ENCODE results near the gene TSPEAR. TPM values are rescaled to one million over a fixed set of nuclear protein-coding genes. Genes with fewer than 3 reads are reported as not detected.

The TSPEAR gene
- total RNA-seq, 3 donors from 2014 or later (not counting 1 experiment from before 2014, with no cell fraction given), result not detected

GRCh38 chr21:44653656-44654575, 57.5 kb downstream of the TSPEAR start:
- no peaks in the 10 kb centered on the region for H3K36me3 ChIP-seq (ENCODE audit: control insufficient read depth, insufficient read depth, low read length)
- peaks cover 43 to 45% of the 10 kb centered on the region in 2 donors for H3K4me1 Mint-ChIP-seq
- WGBS (ENCODE audit: insufficient coverage), result 81% methylated on average over 16 of the region's 17 CpGs
- H3K4me3 Mint-ChIP-seq, result no peak overlapping the region
- H3K36me3 Mint-ChIP-seq, result peaks cover 18% of the 10 kb centered on the region
- H3K9me3 ChIP-seq (ENCODE audit: control insufficient read depth, insufficient read depth, low read length), result peaks cover 13% of the 10 kb centered on the region
- DNase-seq (peak in 1 of 2 donors; percentile 88), ATAC-seq (peak in 2 of 3 donors; percentile 14 to 28)
- H3K27ac ChIP-seq (ENCODE audit: low read length), result peak overlapping the region; percentile 39
- TF ChIP-seq, protein P1, sequence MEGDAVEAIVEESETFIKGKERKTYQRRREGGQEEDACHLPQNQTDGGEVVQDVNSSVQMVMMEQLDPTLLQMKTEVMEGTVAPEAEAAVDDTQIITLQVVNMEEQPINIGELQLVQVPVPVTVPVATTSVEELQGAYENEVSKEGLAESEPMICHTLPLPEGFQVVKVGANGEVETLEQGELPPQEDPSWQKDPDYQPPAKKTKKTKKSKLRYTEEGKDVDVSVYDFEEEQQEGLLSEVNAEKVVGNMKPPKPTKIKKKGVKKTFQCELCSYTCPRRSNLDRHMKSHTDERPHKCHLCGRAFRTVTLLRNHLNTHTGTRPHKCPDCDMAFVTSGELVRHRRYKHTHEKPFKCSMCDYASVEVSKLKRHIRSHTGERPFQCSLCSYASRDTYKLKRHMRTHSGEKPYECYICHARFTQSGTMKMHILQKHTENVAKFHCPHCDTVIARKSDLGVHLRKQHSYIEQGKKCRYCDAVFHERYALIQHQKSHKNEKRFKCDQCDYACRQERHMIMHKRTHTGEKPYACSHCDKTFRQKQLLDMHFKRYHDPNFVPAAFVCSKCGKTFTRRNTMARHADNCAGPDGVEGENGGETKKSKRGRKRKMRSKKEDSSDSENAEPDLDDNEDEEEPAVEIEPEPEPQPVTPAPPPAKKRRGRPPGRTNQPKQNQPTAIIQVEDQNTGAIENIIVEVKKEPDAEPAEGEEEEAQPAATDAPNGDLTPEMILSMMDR (IDR thresholded peaks at IDR 0.05), result no peak
- peaks cover 51% of the 10 kb centered on the region for H3K4me1 ChIP-seq (ENCODE audit: control insufficient read depth, insufficient read depth, low read length)
- no peaks in the 10 kb centered on the region for H3K27me3 ChIP-seq (ENCODE audit: control insufficient read depth, insufficient read depth, low read length)
- H3K27me3 Mint-ChIP-seq (ENCODE audit: low read depth in 2 of 2), result no peaks in the 10 kb centered on the region
- H3K4me3 ChIP-seq (ENCODE audit: low read length), result no peak overlapping the region
- intact Hi-C loops (cut with micrococcal nuclease), result no loop called here
- peaks cover 2 to 10% of the 10 kb centered on the region in 2 donors for H3K9me3 Mint-ChIP-seq
- peak overlapping the region; percentile 57 to 70 for H3K27ac Mint-ChIP-seq

- DNase-seq, result peak in 1 of 2 donors; percentile 28
- Histone ChIP-seq H3K9me3 (ENCODE audit: control insufficient read depth, insufficient read depth, low read length) (peaks cover 13% of the 10 kb centered on the region), H3K4me1 (ENCODE audit: control insufficient read depth, insufficient read depth, low read length) (peaks cover 46% of the 10 kb centered on the region), H3K27ac (ENCODE audit: low read length) (no peak overlapping the region), H3K36me3 (ENCODE audit: control insufficient read depth, insufficient read depth, low read length) (no peaks in the 10 kb centered on the region), H3K27me3 (ENCODE audit: control insufficient read depth, insufficient read depth, low read length) (no peaks in the 10 kb centered on the region), H3K4me3 (ENCODE audit: low read length) (no peak overlapping the region)
- TF ChIP-seq, protein P1 (IDR thresholded peaks at IDR 0.05), result no peak
- Mint-ChIP-seq H3K36me3 (peaks cover 18% of the 10 kb centered on the region), H3K27ac (no peak overlapping the region), H3K4me1 (peaks cover 35 to 37% of the 10 kb centered on the region in 2 donors), H3K9me3 (peaks cover 2 to 10% of the 10 kb centered on the region in 2 donors), H3K4me3 (no peak overlapping the region), H3K27me3 (ENCODE audit: low read depth in 2 of 2) (no peaks in the 10 kb centered on the region)
- WGBS (ENCODE audit: insufficient coverage), result 84% methylated on average over 14 of the region's 14 CpGs
- no peak for ATAC-seq
- intact Hi-C loops (cut with micrococcal nuclease), result no loop called here
Measured at GRCh38 chr21:44653123-44653522, 58.2 kb downstream of the TSPEAR start.

DNA sequence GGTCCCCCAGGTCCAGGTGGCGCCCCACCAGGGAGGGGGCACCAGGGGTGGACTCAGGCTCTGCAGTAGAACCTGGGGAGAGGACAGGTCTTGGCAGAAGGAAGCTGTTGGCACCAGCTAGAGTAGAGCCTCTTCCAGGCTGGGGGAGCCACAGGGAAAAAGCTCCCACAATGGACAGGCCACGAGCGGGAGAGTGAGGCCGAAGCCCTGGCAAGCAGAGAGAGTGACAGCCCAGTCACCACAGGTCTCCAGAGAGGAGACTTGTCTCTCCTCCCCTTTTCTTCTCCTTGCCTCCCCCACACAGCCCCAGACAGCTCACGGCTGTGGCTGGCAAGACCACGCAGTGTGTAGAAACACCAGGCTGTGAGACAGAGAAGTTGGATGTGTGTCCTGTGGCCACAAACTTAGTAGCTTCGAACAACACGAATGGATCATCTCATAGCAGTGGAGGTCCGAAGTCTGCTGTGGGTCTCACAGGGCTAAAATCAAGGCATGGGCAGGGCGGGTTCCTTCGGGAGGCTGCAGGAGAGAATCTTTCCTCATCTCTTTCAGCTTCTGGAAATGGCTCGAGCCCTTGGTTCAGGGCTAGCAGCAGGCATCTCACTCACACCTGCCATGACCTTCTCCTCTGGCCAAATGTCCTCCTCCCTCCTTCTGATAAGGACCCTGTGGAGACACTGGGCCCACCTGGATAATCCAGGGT, 60.2 kb downstream of the TSPEAR start:
- intact Hi-C loops (cut with micrococcal nuclease), result no loop called here
- TF ChIP-seq, protein P1 (IDR thresholded peaks at IDR 0.05), result no peak
- Mint-ChIP-seq H3K27me3 (ENCODE audit: low read depth in 2 of 2) (peaks cover 0 to 3% of the 10 kb centered on the region in 2 donors), H3K4me3 (no peak overlapping the region), H3K4me1 (peaks cover 17 to 24% of the 10 kb centered on the region in 2 donors), H3K27ac (peak overlapping the region in 1 of 2 donors; percentile 24), H3K9me3 (peaks cover 0 to under 1% of the 10 kb centered on the region in 2 donors), H3K36me3 (peaks cover 3% of the 10 kb centered on the region)
- Histone ChIP-seq H3K27ac (ENCODE audit: low read length) (no peak overlapping the region), H3K36me3 (ENCODE audit: control insufficient read depth, insufficient read depth, low read length) (no peaks in the 10 kb centered on the region), H3K4me1 (ENCODE audit: control insufficient read depth, insufficient read depth, low read length) (peaks cover 32% of the 10 kb centered on the region), H3K9me3 (ENCODE audit: control insufficient read depth, insufficient read depth, low read length) (peaks cover 7% of the 10 kb centered on the region), H3K4me3 (ENCODE audit: low read length) (no peak overlapping the region), H3K27me3 (ENCODE audit: control insufficient read depth, insufficient read depth, low read length) (no peaks in the 10 kb centered on the region)
- ATAC-seq (no peak), DNase-seq (no peak)
- 85% methylated on average over 12 of the region's 12 CpGs for WGBS (ENCODE audit: insufficient coverage)
